ENCODE data around the gene AGXT.

GRCh38 chr2:240869956-240870875, 1.6 kb downstream of the AGXT start:
- TF ChIP-seq CTCF (IDR thresholded peaks at IDR 0.05) (no peak), POLR2A (IDR thresholded peaks at IDR 0.05) (no peak), POLR2AphosphoS5 (IDR thresholded peaks at IDR 0.05) (no peak)
